Stomach smooth muscle (tissue), 2 donors: ENCODE results near the gene ATP1B3.
A peak's percentile ranks its signal among the peaks of the same experiment; 100 is the strongest.

Experiments used
- H3K27ac ChIP-seq: one replicate; pipeline ENCODE4 v1.7.0; 2013; ENCODE audit warnings: mild to moderate bottlenecking, low read length, inconsistent platforms
- H3K27me3 ChIP-seq, 2 donors: one replicate each; pipeline ENCODE4 v1.7.0; 2013; ENCODE audit warnings: low read length in 2 of 2; ENCODE audit not compliant: insufficient read depth in 2 of 2, control insufficient read depth in 1 of 2
- H3K36me3 ChIP-seq, 2 donors: one replicate each; pipeline ENCODE4 v1.7.0; 2013; ENCODE audit warnings: low read length in 2 of 2; ENCODE audit not compliant: control insufficient read depth in 2 of 2, insufficient read depth in 2 of 2
- H3K4me1 ChIP-seq: one replicate; pipeline ENCODE4 v1.7.0; 2013; ENCODE audit warnings: low read length; ENCODE audit not compliant: control insufficient read depth, insufficient read depth
- H3K4me3 ChIP-seq, 2 donors: one replicate each; pipeline ENCODE4 v1.7.0; 2013; ENCODE audit warnings: low read length in 2 of 2
- H3K9ac ChIP-seq, 2 donors: one replicate each; pipeline ENCODE4 v1.7.0; 2013; ENCODE audit warnings: low read length in 2 of 2, mild to moderate bottlenecking in 1 of 2
- H3K9me3 ChIP-seq, 2 donors: one replicate each; pipeline ENCODE4 v1.7.0; 2013; ENCODE audit warnings: low read length in 2 of 2; ENCODE audit not compliant: control insufficient read depth in 2 of 2
- donor health status: healthy.
- donor health status: Pancreatic carcinoma.

The ATP1B3 gene

GRCh38 chr3:141876381-141876890 lies at the start of gene ATP1B3:
Gene ATP1B3, plus strand, starts transcription at chr3:141876643. Its CDS starts 159 bp downstream, at chr3:141876802.
- Histone ChIP-seq H3K27me3 (no peaks in the 10 kb centered on the region), H3K9me3 (no peaks in the 10 kb centered on the region), H3K4me1 (peaks cover 3% of the 10 kb centered on the region), H3K9ac (peak within 1 kb of the TSS; percentile 93 to 97), H3K36me3 (no peaks in the 10 kb centered on the region), H3K27ac (peak within 1 kb of the TSS; percentile 95), H3K4me3 (peak within 1 kb of the TSS; percentile 73 to 85)

- H3K27me3 ChIP-seq = no peaks in the 10 kb centered on the region
- no peaks in the 10 kb centered on the region for H3K36me3 ChIP-seq
- H3K4me3 ChIP-seq = no peak overlapping the region
- H3K9me3 ChIP-seq = no peaks in the 10 kb centered on the region
- H3K9ac ChIP-seq = no peak overlapping the region
- no peak overlapping the region for H3K27ac ChIP-seq
- peaks cover 2% of the 10 kb centered on the region for H3K4me1 ChIP-seq
Observed at GRCh38 chr3:141828487-141828886, 48.0 kb upstream of the ATP1B3 start.

- Histone ChIP-seq H3K27ac (no peak overlapping the region), H3K36me3 (no peaks in the 10 kb centered on the region), H3K9ac (no peak overlapping the region), H3K9me3 (no peaks in the 10 kb centered on the region), H3K4me3 (no peak overlapping the region), H3K27me3 (no peaks in the 10 kb centered on the region), H3K4me1 (peaks cover 2% of the 10 kb centered on the region)
Observed at GRCh38 chr3:141828890-141829289, 47.6 kb upstream of the ATP1B3 start.

- Histone ChIP-seq H3K4me1 (peaks cover 2% of the 10 kb centered on the region), H3K27me3 (no peaks in the 10 kb centered on the region), H3K9ac (no peak overlapping the region), H3K4me3 (no peak overlapping the region), H3K9me3 (no peaks in the 10 kb centered on the region), H3K27ac (no peak overlapping the region), H3K36me3 (no peaks in the 10 kb centered on the region)
Observed at GRCh38 chr3:141830508-141830907, 45.9 kb upstream of the ATP1B3 start.

GRCh38 chr3:141834292-141834691 lies 42.2 kb upstream of the ATP1B3 start:
- no peak overlapping the region for H3K27ac ChIP-seq

GRCh38 chr3:141835557-141836229 lies 40.8 kb upstream of the ATP1B3 start:
- Histone ChIP-seq H3K9ac (no peak overlapping the region), H3K27ac (no peak overlapping the region), H3K4me1 (no peaks in the 10 kb centered on the region), H3K27me3 (no peaks in the 10 kb centered on the region), H3K36me3 (no peaks in the 10 kb centered on the region), H3K9me3 (no peaks in the 10 kb centered on the region), H3K4me3 (no peak overlapping the region)

More at GRCh38 chr3:141834292-141834691, 42.2 kb upstream of the ATP1B3 start:
- Histone ChIP-seq H3K36me3 (no peaks in the 10 kb centered on the region), H3K4me1 (no peaks in the 10 kb centered on the region), H3K9ac (no peak overlapping the region), H3K27me3 (no peaks in the 10 kb centered on the region), H3K4me3 (no peak overlapping the region), H3K9me3 (no peaks in the 10 kb centered on the region)

GRCh38 chr3:141839389-141839788 lies 37.1 kb upstream of the ATP1B3 start:
- Histone ChIP-seq H3K9ac (no peak overlapping the region), H3K4me1 (no peaks in the 10 kb centered on the region), H3K27ac (no peak overlapping the region), H3K9me3 (no peaks in the 10 kb centered on the region), H3K27me3 (no peaks in the 10 kb centered on the region), H3K36me3 (no peaks in the 10 kb centered on the region), H3K4me3 (no peak overlapping the region)

GRCh38 chr3:141840737-141841544 lies 35.5 kb upstream of the ATP1B3 start:
- Histone ChIP-seq H3K27ac (no peak overlapping the region), H3K36me3 (no peaks in the 10 kb centered on the region), H3K4me1 (no peaks in the 10 kb centered on the region), H3K9ac (no peak overlapping the region), H3K4me3 (no peak overlapping the region), H3K27me3 (no peaks in the 10 kb centered on the region), H3K9me3 (peaks cover 0 to 5% of the 10 kb centered on the region in 2 donors)

- Histone ChIP-seq H3K4me3 (no peak overlapping the region), H3K4me1 (no peaks in the 10 kb centered on the region), H3K9ac (no peak overlapping the region), H3K9me3 (peaks cover 0 to 5% of the 10 kb centered on the region in 2 donors), H3K36me3 (no peaks in the 10 kb centered on the region), H3K27ac (no peak overlapping the region), H3K27me3 (no peaks in the 10 kb centered on the region)
Observed at GRCh38 chr3:141844108-141844507, 32.3 kb upstream of the ATP1B3 start.

GRCh38 chr3:141844812-141845211 lies 31.6 kb upstream of the ATP1B3 start:
- Histone ChIP-seq H3K36me3 (no peaks in the 10 kb centered on the region), H3K4me3 (no peak overlapping the region), H3K4me1 (no peaks in the 10 kb centered on the region), H3K9me3 (peaks cover 0 to 5% of the 10 kb centered on the region in 2 donors), H3K27me3 (no peaks in the 10 kb centered on the region), H3K27ac (no peak overlapping the region), H3K9ac (no peak overlapping the region)
